ENCODE results near the gene TMEM120B.
"Not testable (repeated sequence)": the region's sequence is repeated elsewhere in the genome, so short reads cannot be mapped to it uniquely, and the experiment has no call there.

The TMEM120B gene

GRCh38 chr12:121790785-121791184 is 78.2 kb downstream of the TMEM120B start:
- DNase-seq: not testable (repeated sequence)

- no peak for DNase-seq
Observed at GRCh38 chr12:121791671-121792551, 79.4 kb downstream of the TMEM120B start.

- peak in 4 of 51 donors; percentile 4 to 22 (median 16) for DNase-seq
Observed at GRCh38 chr12:121792607-121793439, 80.3 kb downstream of the TMEM120B start.

GRCh38 chr12:121793440-121793837 is 80.9 kb downstream of the TMEM120B start, which contains the start of gene RHOF:
TSS of gene RHOF (minus strand) at chr12:121793688. CDS start at chr12:121793633, 55 bp downstream.
- DNase-seq: peak in 4 of 51 donors; percentile 34 to 45 (median 36)

GRCh38 chr12:121793838-121794533 is 81.4 kb downstream of the TMEM120B start:
- DNase-seq: peak in 50 of 51 donors; percentile 22 to 89 (median 76)

GRCh38 chr12:121794534-121795033 is 82.0 kb downstream of the TMEM120B start:
- DNase-seq: peak in 4 of 51 donors; percentile 33 to 49 (median 38)

- peak in 49 of 51 donors; percentile 35 to 94 (median 74) for DNase-seq
Observed at GRCh38 chr12:121795034-121795968, 82.7 kb downstream of the TMEM120B start.

GRCh38 chr12:121796855-121797751 is 84.6 kb downstream of the TMEM120B start:
- peak in 49 of 51 donors; percentile 19 to 90 (median 71) for DNase-seq

- DNase-seq: peak in 37 of 51 donors; percentile 14 to 78 (median 53)
Observed at GRCh38 chr12:121797937-121798786, 85.6 kb downstream of the TMEM120B start.

- DNase-seq: peak in 4 of 51 donors; percentile 34 to 47 (median 41)
Observed at GRCh38 chr12:121798787-121799155, 86.2 kb downstream of the TMEM120B start.

GRCh38 chr12:121799156-121799841 is 86.7 kb downstream of the TMEM120B start:
- peak in 44 of 51 donors; percentile 8 to 75 (median 45) for DNase-seq

GRCh38 chr12:121799842-121800693 is 87.5 kb downstream of the TMEM120B start:
- DNase-seq: peak in 48 of 51 donors; percentile 28 to 88 (median 63)

GRCh38 chr12:121800694-121801594 is 88.4 kb downstream of the TMEM120B start:
- DNase-seq: peak in 49 of 51 donors; percentile 20 to 79 (median 61)

GRCh38 chr12:121801595-121802484 is 89.3 kb downstream of the TMEM120B start:
- DNase-seq: peak in 13 of 51 donors; percentile 14 to 85 (median 40)
